ENCODE results near the gene TTLL11. TPM values are rescaled to one million over a fixed set of nuclear protein-coding genes. Genes with fewer than 3 reads are reported as not detected.
"Not testable (repeated sequence)": the region's sequence is repeated elsewhere in the genome, so short reads cannot be mapped to it uniquely, and the experiment has no call there.

Gene TTLL11
- total RNA-seq, 2 donors from 2014 or later = 5.9 to 6.6 TPM

- DNase-seq = no peak
- ATAC-seq = peak; percentile 17
- intact Hi-C loops (cut with DNase I, micrococcal nuclease) = no loop called here
Observed at GRCh38 chr9:121912812-121913627, 180.1 kb downstream of the TTLL11 start.

GRCh38 chr9:121910491-121911040 lies 182.5 kb downstream of the TTLL11 start:
- DNase-seq (no peak), ATAC-seq (no peak)
- intact Hi-C loops (cut with DNase I, micrococcal nuclease) = no loop called here

- DNase-seq (no peak), ATAC-seq (no peak)
- intact Hi-C loops (cut with DNase I, micrococcal nuclease) = no loop called here
Observed at GRCh38 chr9:121909111-121909510, 184.0 kb downstream of the TTLL11 start.

GRCh38 chr9:121906074-121906870 lies 186.8 kb downstream of the TTLL11 start:
- intact Hi-C loops (cut with DNase I, micrococcal nuclease) = no loop called here
- DNase-seq (no peak), ATAC-seq (no peak)

GRCh38 chr9:121902461-121903135 lies 190.5 kb downstream of the TTLL11 start:
- intact Hi-C loops (cut with DNase I, micrococcal nuclease) = no loop called here
- peak; percentile 53 for ATAC-seq

GRCh38 chr9:121901616-121902015 lies 191.5 kb downstream of the TTLL11 start:
- ATAC-seq = no peak
- intact Hi-C loops (cut with DNase I, micrococcal nuclease) = no loop called here
- DNase-seq = no peak

More at GRCh38 chr9:121902461-121903135, 190.5 kb downstream of the TTLL11 start:
- DNase-seq = no peak

GRCh38 chr9:121900163-121900562 lies 192.9 kb downstream of the TTLL11 start:
- ATAC-seq = no peak
- intact Hi-C loops (cut with DNase I, micrococcal nuclease) = no loop called here
- DNase-seq = no peak

- DNase-seq (no peak), ATAC-seq (no peak)
- intact Hi-C loops (cut with DNase I, micrococcal nuclease) = no loop called here
Observed at GRCh38 chr9:121898856-121899255, 194.3 kb downstream of the TTLL11 start.

- intact Hi-C loops (cut with DNase I, micrococcal nuclease) = no loop called here
- no peak for ATAC-seq
- no peak for DNase-seq
Observed at GRCh38 chr9:121897140-121897539, 196.0 kb downstream of the TTLL11 start.

GRCh38 chr9:121896545-121896943 lies 196.6 kb downstream of the TTLL11 start:
- DNase-seq = no peak
- no peak for ATAC-seq
- intact Hi-C loops (cut with DNase I, micrococcal nuclease) = no loop called here

GRCh38 chr9:121895818-121896544 lies 197.1 kb downstream of the TTLL11 start:
- peak; percentile 74 for ATAC-seq
- DNase-seq = peak in 1 of 2 donors; percentile 51

GRCh38 chr9:121895358-121895757 lies 197.8 kb downstream of the TTLL11 start:
- ATAC-seq (no peak), DNase-seq (no peak)

More at GRCh38 chr9:121895818-121896544, 197.1 kb downstream of the TTLL11 start:
- intact Hi-C loops (cut with DNase I, micrococcal nuclease) = no loop called here

GRCh38 chr9:121894380-121894779 lies 198.7 kb downstream of the TTLL11 start:
- intact Hi-C loops (cut with DNase I, micrococcal nuclease); DNase-seq; ATAC-seq: not testable (repeated sequence)

More at GRCh38 chr9:121895358-121895757, 197.8 kb downstream of the TTLL11 start:
- intact Hi-C loops (cut with DNase I, micrococcal nuclease) = no loop called here

- intact Hi-C loops (cut with DNase I, micrococcal nuclease) = no loop called here
- DNase-seq (no peak), ATAC-seq (no peak)
Observed at GRCh38 chr9:121893786-121894185, 199.3 kb downstream of the TTLL11 start.

GRCh38 chr9:121892706-121893105 lies 200.4 kb downstream of the TTLL11 start:
- intact Hi-C loops (cut with DNase I, micrococcal nuclease) = no loop called here
- ATAC-seq = no peak
- DNase-seq = no peak

GRCh38 chr9:121890746-121891145 lies 202.4 kb downstream of the TTLL11 start:
- intact Hi-C loops (cut with DNase I, micrococcal nuclease) = no loop called here
- ATAC-seq (no peak), DNase-seq (no peak)

- ATAC-seq = no peak
- DNase-seq = no peak
- intact Hi-C loops (cut with DNase I, micrococcal nuclease) = no loop called here
Observed at GRCh38 chr9:121889990-121890563, 203.0 kb downstream of the TTLL11 start.

GRCh38 chr9:121888438-121888775 lies 204.7 kb downstream of the TTLL11 start:
- DNase-seq = no peak
- no peak for ATAC-seq
- intact Hi-C loops (cut with DNase I, micrococcal nuclease) = no loop called here

Data from left colon (tissue), 2 donors.